GM12875 (cell line): Measurements from ENCODE around the gene RGS7.

Source experiments
- H3K4me3 ChIP-seq: one replicate; pipeline ENCODE4 v1.5.1; 2011; ENCODE audit warnings: low read depth, low read length, control low read depth
- TF ChIP-seq, protein P1 (sequence below): IDR thresholded peaks from 2 replicates; pipeline ENCODE4 v1.5.1; 2011; ENCODE audit warnings: low read depth, mild to moderate bottlenecking, control low read depth, inconsistent platforms, low read length, moderate library complexity, borderline replicate concordance; ENCODE audit not compliant: insufficient read depth

Gene RGS7

GRCh38 chr1:241272828-241273227 lies 84.2 kb downstream of the RGS7 start:
- TF ChIP-seq, protein P1, sequence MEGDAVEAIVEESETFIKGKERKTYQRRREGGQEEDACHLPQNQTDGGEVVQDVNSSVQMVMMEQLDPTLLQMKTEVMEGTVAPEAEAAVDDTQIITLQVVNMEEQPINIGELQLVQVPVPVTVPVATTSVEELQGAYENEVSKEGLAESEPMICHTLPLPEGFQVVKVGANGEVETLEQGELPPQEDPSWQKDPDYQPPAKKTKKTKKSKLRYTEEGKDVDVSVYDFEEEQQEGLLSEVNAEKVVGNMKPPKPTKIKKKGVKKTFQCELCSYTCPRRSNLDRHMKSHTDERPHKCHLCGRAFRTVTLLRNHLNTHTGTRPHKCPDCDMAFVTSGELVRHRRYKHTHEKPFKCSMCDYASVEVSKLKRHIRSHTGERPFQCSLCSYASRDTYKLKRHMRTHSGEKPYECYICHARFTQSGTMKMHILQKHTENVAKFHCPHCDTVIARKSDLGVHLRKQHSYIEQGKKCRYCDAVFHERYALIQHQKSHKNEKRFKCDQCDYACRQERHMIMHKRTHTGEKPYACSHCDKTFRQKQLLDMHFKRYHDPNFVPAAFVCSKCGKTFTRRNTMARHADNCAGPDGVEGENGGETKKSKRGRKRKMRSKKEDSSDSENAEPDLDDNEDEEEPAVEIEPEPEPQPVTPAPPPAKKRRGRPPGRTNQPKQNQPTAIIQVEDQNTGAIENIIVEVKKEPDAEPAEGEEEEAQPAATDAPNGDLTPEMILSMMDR: no peak
- H3K4me3 ChIP-seq: no peak overlapping the region

DNA sequence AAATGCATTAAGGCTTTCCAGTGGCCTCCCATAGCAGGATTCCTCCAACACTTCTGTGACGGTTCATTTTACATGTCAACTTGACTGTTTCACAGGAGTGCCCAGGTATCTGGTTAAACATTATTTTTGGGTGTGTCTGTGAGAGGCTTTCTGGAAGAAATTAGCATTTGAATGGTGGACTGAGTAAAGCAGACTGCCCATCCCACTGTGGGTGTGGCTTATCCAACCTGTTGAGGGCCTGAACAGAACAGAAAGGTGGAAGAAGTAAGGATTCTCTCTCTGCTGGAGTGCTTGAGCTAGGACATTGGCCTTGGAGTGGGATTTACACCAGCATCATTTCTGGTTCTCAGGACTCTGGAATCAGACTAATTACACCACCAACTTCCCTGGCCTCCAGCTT lies 85.6 kb downstream of the RGS7 start:
- TF ChIP-seq, protein P1: no peak
- no peak overlapping the region for H3K4me3 ChIP-seq

- TF ChIP-seq, protein P1: no peak
Observed at GRCh38 chr1:241270016-241270415, 87.0 kb downstream of the RGS7 start.

GRCh38 chr1:241269116-241269515 lies 87.9 kb downstream of the RGS7 start:
- no peak overlapping the region for H3K4me3 ChIP-seq
- TF ChIP-seq, protein P1: peak; percentile 20; the same call in 1 of the 2 replicates

More at GRCh38 chr1:241270016-241270415, 87.0 kb downstream of the RGS7 start:
- no peak overlapping the region for H3K4me3 ChIP-seq

DNA sequence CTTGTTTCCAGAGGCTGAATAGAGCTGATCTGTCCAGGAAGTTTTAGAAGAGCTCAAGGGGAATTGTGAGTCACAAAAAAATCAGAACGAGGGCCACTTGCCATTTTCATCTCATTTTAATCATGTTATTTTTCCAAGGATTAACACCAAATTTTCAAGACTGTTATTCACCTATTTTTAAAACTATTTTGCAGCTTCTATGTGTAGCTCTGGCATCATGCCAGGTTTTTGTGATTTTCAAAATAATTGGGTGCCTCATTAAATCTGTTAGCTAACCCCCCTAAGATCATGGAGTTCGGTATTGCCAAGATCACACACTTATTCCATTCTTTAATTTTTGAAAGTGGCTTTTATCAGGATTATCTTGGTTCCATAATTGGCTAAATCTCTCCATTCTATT lies 90.9 kb downstream of the RGS7 start:
- TF ChIP-seq, protein P1: no peak
- H3K4me3 ChIP-seq: no peak overlapping the region

DNA sequence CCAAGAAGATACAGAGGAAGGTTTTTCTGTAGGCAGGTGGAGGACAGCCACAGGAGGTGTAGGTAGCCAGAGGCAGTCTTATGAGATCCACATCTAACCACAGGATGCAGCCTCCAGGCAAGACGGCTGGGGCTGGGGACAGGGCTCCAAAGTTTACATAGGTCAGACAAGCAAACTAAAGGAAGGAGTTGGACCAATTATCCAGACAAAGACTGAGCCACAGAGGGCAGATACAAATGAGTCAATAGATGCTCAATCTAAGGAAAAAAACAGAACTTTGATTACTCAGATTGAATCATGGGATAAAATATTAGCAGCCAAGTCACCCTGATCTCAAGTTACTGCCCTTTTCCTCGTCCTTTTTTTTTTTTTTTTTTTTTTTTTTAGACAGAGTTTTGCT lies 91.6 kb downstream of the RGS7 start:
- H3K4me3 ChIP-seq: no peak overlapping the region
- TF ChIP-seq, protein P1: no peak

- no peak overlapping the region for H3K4me3 ChIP-seq
- TF ChIP-seq, protein P1: no peak
Observed at GRCh38 chr1:241263346-241263745, 93.7 kb downstream of the RGS7 start.
